Tongue (tissue), 2 donors: ENCODE measurements around the gene GPR55. TPM values are rescaled to one million over a fixed set of nuclear protein-coding genes. Genes with fewer than 3 reads are reported as not detected.
"Not testable (repeated sequence)": the region's sequence is repeated elsewhere in the genome, so short reads cannot be mapped to it uniquely, and the experiment has no call there.

ENCODE experiments used
- DNase-seq: peaks from one replicate; pipeline ENCODE4 v3.0.0-alpha.2; 2015
- total RNA-seq: library from RNA; depleted of rRNA; stranded (reverse); fragments of >200 nt; gene quantifications from one replicate; pipeline ENCODE4 v1.2.3, GENCODE V29; 2014

GPR55 gene
- not detected for total RNA-seq

- DNase-seq = no peak
Observed at GRCh38 chr2:230924470-230925341, at the start of gene GPR55. TSS of gene GPR55 (minus strand) at chr2:230925242. CDS start at chr2:230910962, 14,280 bp downstream.

- no peak for DNase-seq
Observed at GRCh38 chr2:230974096-230974913, 49.3 kb upstream of the GPR55 start.

GRCh38 chr2:230972046-230972445 is 47.0 kb upstream of the GPR55 start:
- no peak for DNase-seq

GRCh38 chr2:230969659-230970015 is 44.6 kb upstream of the GPR55 start:
- no peak for DNase-seq

GRCh38 chr2:230968921-230969658 is 44.0 kb upstream of the GPR55 start:
- no peak for DNase-seq

GRCh38 chr2:230968314-230968713 is 43.3 kb upstream of the GPR55 start:
- DNase-seq = not testable (repeated sequence)

GRCh38 chr2:230967113-230967512 is 42.1 kb upstream of the GPR55 start:
- no peak for DNase-seq

GRCh38 chr2:230964136-230964730 is 39.2 kb upstream of the GPR55 start:
- DNase-seq = no peak

GRCh38 chr2:230961091-230961491 is 36.0 kb upstream of the GPR55 start:
- no peak for DNase-seq

GRCh38 chr2:230960026-230960425 is 35.0 kb upstream of the GPR55 start:
- DNase-seq = no peak

GRCh38 chr2:230958820-230959756 is 34.0 kb upstream of the GPR55 start:
- no peak for DNase-seq

GRCh38 chr2:230957756-230958391 is 32.8 kb upstream of the GPR55 start:
- peak; percentile 1 for DNase-seq

- peak; percentile 49 for DNase-seq
Observed at GRCh38 chr2:230956827-230957755, 32.0 kb upstream of the GPR55 start.

- DNase-seq = no peak
Observed at GRCh38 chr2:230955163-230955737, 30.2 kb upstream of the GPR55 start.

GRCh38 chr2:230954746-230955145 is 29.7 kb upstream of the GPR55 start:
- no peak for DNase-seq

GRCh38 chr2:230953845-230954244 is 28.8 kb upstream of the GPR55 start:
- no peak for DNase-seq

- DNase-seq = no peak
Observed at GRCh38 chr2:230952226-230952956, 27.3 kb upstream of the GPR55 start.

- DNase-seq = no peak
Observed at GRCh38 chr2:230951396-230951795, 26.4 kb upstream of the GPR55 start.
